GM12878 (cell line): ENCODE results near the gene ARID5B. TPM values are rescaled to one million over a fixed set of nuclear protein-coding genes. Genes with fewer than 3 reads are reported as not detected.

Experiments
- ATAC-seq: fragments of 200-7000 bp; cut with Tn5 transposase; 3 replicates; pipeline ENCODE4 v1.9.1; 2020; ENCODE audit warnings: mild to moderate bottlenecking, moderate library complexity
- BruUV-seq: library from RNA; stranded (reverse); fragments of 400-500 nt; replicated peaks from 2 replicates; lab custom pipeline; 2021; lab: Mats Ljungman, UMichigan
- CTCF ChIA-PET: fragments of 300-600 bp; sonication (Branson Sonifier 250); formaldehyde crosslinking; extraction: SDS; loops from one replicate; lab custom pipeline; 2021; ENCODE audit warnings: inconsistent platforms; lab: Yijun Ruan, JAX
- POLR2A ChIA-PET: fragments of 350-600 bp; formaldehyde crosslinking; extraction: SDS; loops from one replicate; lab custom pipeline; 2021; ENCODE audit warnings: inconsistent platforms; lab: Charles Lee
- RAD21 ChIA-PET: fragments of 300-600 bp; sonication (Branson Sonifier 250); formaldehyde crosslinking; loops from one replicate; lab custom pipeline; 2023; ENCODE audit warnings: antibody characterized with exemption; ENCODE audit not compliant: unreplicated experiment; lab: Charles Lee
- SMC1A ChIA-PET: fragments of 300-600 bp; sonication (Branson Sonifier 250); formaldehyde crosslinking; loops from one replicate; lab custom pipeline; 2023; ENCODE audit not compliant: unreplicated experiment, uncharacterized antibody; lab: Charles Lee
- DNase-seq: peaks from one replicate; pipeline ENCODE4 v3.0.0-alpha.2; 2011; ENCODE audit warnings: low read depth, low spot score
- FAIRE-seq: peaks from 3 replicates; lab custom pipeline; 2011; peaks lifted over from hg19 to GRCh38; lab: Jason Lieb, UNC
- H2AFZ ChIP-seq: 2 replicates; pipeline ENCODE4 v1.6.0; 2011; ENCODE audit warnings: low read depth, low read length, control low read depth; ENCODE audit not compliant: control insufficient read depth
- H3K27ac ChIP-seq: 2 replicates; pipeline ENCODE4 v1.5.1; 2011; ENCODE audit warnings: control low read depth; ENCODE audit not compliant: control insufficient read depth, insufficient read depth
- H3K27me3 ChIP-seq, 2 experiments: replicated peaks in 1 of 2; 2 replicates each; pipeline versions ENCODE4 v1.6.0 to v1.6.1; 2011; ENCODE audit warnings: low read length in 1 of 2; ENCODE audit not compliant: control insufficient read depth in 2 of 2, insufficient read depth in 2 of 2
- H3K36me3 ChIP-seq, 2 experiments: 2 replicates each; pipeline ENCODE4 v1.5.1; 2011; ENCODE audit warnings: low read length in 1 of 2; ENCODE audit not compliant: control insufficient read depth in 2 of 2, insufficient read depth in 2 of 2
- H3K4me1 ChIP-seq: 2 replicates; pipeline ENCODE4 v1.6.1; 2011; ENCODE audit warnings: mild to moderate bottlenecking, low read length, moderate library complexity, mixed read lengths; ENCODE audit not compliant: control insufficient read depth, insufficient read depth
- H3K4me2 ChIP-seq: 2 replicates; pipeline ENCODE4 v1.6.0; 2011; ENCODE audit warnings: control low read depth; ENCODE audit not compliant: control insufficient read depth, insufficient read depth
- H3K4me3 ChIP-seq: fragments of 200-600 bp; sonication (generic); 2 replicates; pipeline ENCODE4 v1.5.1; 2016
- H3K79me2 ChIP-seq: 2 replicates; pipeline ENCODE4 v1.6.0; 2011; ENCODE audit warnings: low read length; ENCODE audit not compliant: control insufficient read depth, insufficient read depth
- H3K9ac ChIP-seq: 2 replicates; pipeline ENCODE4 v1.8.0; 2011; ENCODE audit warnings: low read length, control low read depth, mixed read lengths; ENCODE audit not compliant: control insufficient read depth, insufficient read depth
- H3K9me3 ChIP-seq: replicated peaks from 3 replicates; pipeline ENCODE4 v1.5.1; 2011; ENCODE audit warnings: mild to moderate bottlenecking, low read length; ENCODE audit not compliant: control insufficient read depth, insufficient read depth
- H4K20me1 ChIP-seq: 2 replicates; pipeline ENCODE4 v1.6.0; 2011; ENCODE audit not compliant: control insufficient read depth, insufficient read depth
- CHD2 ChIP-seq: IDR thresholded peaks from 2 replicates; pipeline ENCODE4 v1.6.1; 2011; ENCODE audit warnings: low read depth, low read length, improper control_type of control experiment, borderline replicate concordance
- EGR1 ChIP-seq, 2 experiments: IDR thresholded peaks; 1 replicate in 1 of 2; 2 replicates in 1 of 2; pipeline ENCODE4 v1.6.1; 2011 to 2012; ENCODE audit warnings: low read depth in 2 of 2, low read length in 2 of 2, borderline replicate concordance in 1 of 2, mild to moderate bottlenecking in 1 of 2, moderate library complexity in 1 of 2
- ETV6 ChIP-seq, 2 experiments: fragments of 450-650 bp in 1 of 2; IDR thresholded peaks in 1 of 2; conservative IDR thresholded peaks in 1 of 2; 2 replicates each; pipeline ENCODE4 v1.6.1; 2014; ENCODE audit warnings: antibody characterized with exemption in 1 of 2, borderline replicate concordance in 1 of 2, low read depth in 1 of 2, mild to moderate bottlenecking in 1 of 2, moderate library complexity in 1 of 2
- FOS ChIP-seq: IDR thresholded peaks from 3 replicates; pipeline ENCODE4 v1.6.1; 2011; ENCODE audit warnings: borderline replicate concordance; ENCODE audit not compliant: insufficient read length; ENCODE audit errors: extremely low read depth
- GABPA ChIP-seq: IDR thresholded peaks from 2 replicates; pipeline ENCODE4 v1.6.1; 2014; ENCODE audit warnings: antibody characterized with exemption, low read depth, mild to moderate bottlenecking, inconsistent platforms
- KAT2A ChIP-seq: conservative IDR thresholded peaks from 2 replicates; pipeline ENCODE4 v1.6.1; 2011; ENCODE audit warnings: low read depth, low read length; ENCODE audit not compliant: control insufficient read depth
- NFYA ChIP-seq: IDR thresholded peaks from 2 replicates; pipeline ENCODE4 v1.6.1; 2011; ENCODE audit warnings: low read depth, mild to moderate bottlenecking, low read length, improper control_type of control experiment, borderline replicate concordance
- NR2C2 ChIP-seq: IDR thresholded peaks from 2 replicates; pipeline ENCODE4 v1.6.1; 2011; ENCODE audit warnings: borderline replicate concordance, low read depth; ENCODE audit not compliant: control insufficient read depth, insufficient read length
- NR2F1 ChIP-seq: fragments of 450-650 bp; conservative IDR thresholded peaks from 2 replicates; pipeline ENCODE4 v1.6.1; 2017; ENCODE audit warnings: mild to moderate bottlenecking
- ZZZ3 ChIP-seq: IDR thresholded peaks from 2 replicates; pipeline ENCODE4 v1.6.1; 2011; ENCODE audit warnings: low read depth; ENCODE audit not compliant: control insufficient read depth, insufficient read length
- WGBS: methylation state at CpG from one replicate; pipeline ENCODE4 v1.1.6; 2016; ENCODE audit warnings: low lambda C conversion rate; ENCODE audit not compliant: insufficient replicate concordance, insufficient coverage; ENCODE audit errors: missing lambda C conversion rate; 5-methylcytosine and 5-hydroxymethylcytosine counted together
- in situ Hi-C: fragments of 300-500 bp; cut with MboI; formaldehyde crosslinking; loops from 9 replicates; pipeline ENCODE4 v1.14.3; 2018; ENCODE audit warnings: mixed read lengths
- intact Hi-C: fragments of 100-400 bp; cut with micrococcal nuclease; formaldehyde crosslinking; loops from one replicate; pipeline ENCODE4 v1.14.2; 2022; ENCODE audit not compliant: unreplicated experiment
- polyA plus RNA-seq, 11 experiments: library from polyadenylated mRNA; depleted of rRNA in 4 of 11; unstranded in 6 of 11; stranded (reverse) in 5 of 11; fragments of >200 nt; fragmentation: Nextera tagmentation in 4 of 11; fragmentation: Illumina TruSeq in 1 of 11; extraction: Ambion mirVana in 4 of 11; extraction: Trizol in 1 of 11; gene quantifications; 1 replicate in 1 of 11; 2 replicates in 10 of 11; pipeline versions ENCODE4 v1.2.1 to v1.2.3, GENCODE V29; 2011 to 2016; ENCODE audit warnings: inconsistent platforms in 2 of 11, missing spikeins in 2 of 11, low read depth in 1 of 11
- total RNA-seq, 4 experiments: library from RNA; depleted of rRNA in 3 of 4; stranded (reverse); fragments of >200 nt in 3 of 4; fragmentation: Illumina TruSeq in 1 of 4; extraction: Trizol in 1 of 4; gene quantifications; 2 replicates each; pipeline versions ENCODE4 v1.2.1 to v1.2.3, GENCODE V29; 2013 to 2021
- TF ChIP-seq, protein P1 (sequence below): fragments of 450-650 bp; IDR thresholded peaks from 2 replicates; pipeline ENCODE4 v1.6.1; 2017; ENCODE audit warnings: borderline replicate concordance
- TF ChIP-seq, protein P2 (sequence below): fragments of 450-650 bp; IDR thresholded peaks from 2 replicates; pipeline ENCODE4 v1.6.1; 2014; ENCODE audit warnings: mild to moderate bottlenecking
- TF ChIP-seq, protein P3 (sequence below): fragments of 450-650 bp; IDR thresholded peaks from 2 replicates; pipeline ENCODE4 v1.6.1; 2018; ENCODE audit warnings: mild to moderate bottlenecking, low read depth, moderate library complexity; ENCODE audit not compliant: partially characterized antibody
- TF ChIP-seq, protein P4 (sequence below): IDR thresholded peaks from 2 replicates; pipeline ENCODE4 v1.6.1; 2011; ENCODE audit warnings: low read depth, mild to moderate bottlenecking, low read length, moderate library complexity, borderline replicate concordance; ENCODE audit errors: extremely low read depth
- TF ChIP-seq, protein P5 (sequence below): IDR thresholded peaks from 2 replicates; pipeline ENCODE4 v1.6.1; 2012; ENCODE audit warnings: low read length, inconsistent platforms

Gene ARID5B
- total and polyA plus RNA-seq, 10 of the 15 experiments (the other 5 are each of a cell fraction or from before 2014, with no cell fraction given): 2.7 to 8.5 (median 6.1) TPM

DNA sequence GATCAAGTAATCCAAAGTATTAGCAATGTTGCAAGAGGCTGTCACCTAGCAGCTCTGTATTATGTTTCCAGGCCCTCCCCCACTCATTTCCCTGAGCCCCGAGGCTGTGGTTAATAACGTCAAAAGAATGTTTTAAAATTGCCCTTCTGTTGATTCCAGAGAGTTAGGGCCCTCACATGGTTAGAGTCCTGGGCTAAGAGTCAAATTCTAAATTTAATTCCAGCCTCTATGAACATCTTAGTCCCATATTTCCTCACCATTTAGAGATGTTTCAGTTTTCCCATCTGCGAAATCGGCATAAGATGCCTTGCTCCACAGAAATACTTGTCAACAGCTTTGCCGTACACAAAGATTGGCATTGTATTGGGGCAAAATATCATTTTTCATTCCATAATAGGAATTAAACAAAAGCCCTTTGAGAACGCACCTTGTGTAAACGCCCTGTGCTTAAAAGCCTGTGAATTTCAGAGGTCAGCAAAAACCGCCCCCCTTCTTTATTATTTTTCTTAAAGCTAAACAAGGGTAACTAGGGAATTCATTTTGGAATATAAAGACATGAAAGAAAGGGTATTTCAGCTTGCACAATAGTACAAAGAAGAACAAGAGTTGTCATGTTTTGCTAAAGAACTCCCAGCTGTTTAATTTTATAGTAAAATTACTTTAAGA, 135.8 kb downstream of the ARID5B start:
- no peaks in the 10 kb centered on the region for H3K36me3 ChIP-seq
- POLR2A ChIA-PET: no interaction called here
- CTCF ChIA-PET: interaction anchor here (0.7 to 10.6 kb wide), 20 partner anchors 8 to 769 kb away, joined by 3 to 278 read pairs (median 4); no protein-coding TSS in a partner anchor
- no peak overlapping the region for H2AFZ ChIP-seq
- no peaks in the 10 kb centered on the region for H3K27me3 ChIP-seq
- DNase-seq: no peak
- in situ Hi-C loops (no loop called here), intact Hi-C loops (loop anchor here (10.0 kb wide), 1 partner anchor 282 kb away; no protein-coding TSS in a partner anchor)
- RAD21 ChIA-PET: interaction anchor here (0.6 to 5.8 kb wide), 8 partner anchors 134 to 287 kb away, joined by 3 to 116 read pairs (median 10); partner anchors contain the start of gene ARID5B
- no peaks in the 10 kb centered on the region for H3K9me3 ChIP-seq
- H3K79me2 ChIP-seq: peaks cover 18% of the 10 kb centered on the region
- H3K4me2 ChIP-seq: no peak overlapping the region
- ATAC-seq: no peak
- SMC1A ChIA-PET: interaction anchor here (0.5 to 7.8 kb wide), 21 partner anchors 8 to 287 kb away, joined by 3 to 195 read pairs (median 8); partner anchors contain the start of gene ARID5B
- no peak overlapping the region for H3K4me3 ChIP-seq
- H4K20me1 ChIP-seq: no peaks in the 10 kb centered on the region
- H3K27ac ChIP-seq: no peak overlapping the region
- FAIRE-seq: no peak
- 81% methylated on average over 8 of the region's 8 CpGs for WGBS
- H3K4me1 ChIP-seq: peaks cover 30% of the 10 kb centered on the region
- BruUV-seq: no TSS peak
- H3K9ac ChIP-seq: no peak overlapping the region
- TF ChIP-seq, protein P1, sequence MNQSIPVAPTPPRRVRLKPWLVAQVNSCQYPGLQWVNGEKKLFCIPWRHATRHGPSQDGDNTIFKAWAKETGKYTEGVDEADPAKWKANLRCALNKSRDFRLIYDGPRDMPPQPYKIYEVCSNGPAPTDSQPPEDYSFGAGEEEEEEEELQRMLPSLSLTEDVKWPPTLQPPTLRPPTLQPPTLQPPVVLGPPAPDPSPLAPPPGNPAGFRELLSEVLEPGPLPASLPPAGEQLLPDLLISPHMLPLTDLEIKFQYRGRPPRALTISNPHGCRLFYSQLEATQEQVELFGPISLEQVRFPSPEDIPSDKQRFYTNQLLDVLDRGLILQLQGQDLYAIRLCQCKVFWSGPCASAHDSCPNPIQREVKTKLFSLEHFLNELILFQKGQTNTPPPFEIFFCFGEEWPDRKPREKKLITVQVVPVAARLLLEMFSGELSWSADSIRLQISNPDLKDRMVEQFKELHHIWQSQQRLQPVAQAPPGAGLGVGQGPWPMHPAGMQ: no peak
- TF ChIP-seq, protein P2, sequence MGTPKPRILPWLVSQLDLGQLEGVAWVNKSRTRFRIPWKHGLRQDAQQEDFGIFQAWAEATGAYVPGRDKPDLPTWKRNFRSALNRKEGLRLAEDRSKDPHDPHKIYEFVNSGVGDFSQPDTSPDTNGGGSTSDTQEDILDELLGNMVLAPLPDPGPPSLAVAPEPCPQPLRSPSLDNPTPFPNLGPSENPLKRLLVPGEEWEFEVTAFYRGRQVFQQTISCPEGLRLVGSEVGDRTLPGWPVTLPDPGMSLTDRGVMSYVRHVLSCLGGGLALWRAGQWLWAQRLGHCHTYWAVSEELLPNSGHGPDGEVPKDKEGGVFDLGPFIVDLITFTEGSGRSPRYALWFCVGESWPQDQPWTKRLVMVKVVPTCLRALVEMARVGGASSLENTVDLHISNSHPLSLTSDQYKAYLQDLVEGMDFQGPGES: no peak
- TF ChIP-seq NR2C2: no peak
- TF ChIP-seq KAT2A: no peak
- no peak for TF ChIP-seq FOS
- no peak for TF ChIP-seq EGR1 (IDR thresholded peaks at IDR 0.05; ENCODE audit: borderline replicate concordance in 1 of 2, low read depth in 2 of 2, low read length in 2 of 2)
- TF ChIP-seq, protein P3, sequence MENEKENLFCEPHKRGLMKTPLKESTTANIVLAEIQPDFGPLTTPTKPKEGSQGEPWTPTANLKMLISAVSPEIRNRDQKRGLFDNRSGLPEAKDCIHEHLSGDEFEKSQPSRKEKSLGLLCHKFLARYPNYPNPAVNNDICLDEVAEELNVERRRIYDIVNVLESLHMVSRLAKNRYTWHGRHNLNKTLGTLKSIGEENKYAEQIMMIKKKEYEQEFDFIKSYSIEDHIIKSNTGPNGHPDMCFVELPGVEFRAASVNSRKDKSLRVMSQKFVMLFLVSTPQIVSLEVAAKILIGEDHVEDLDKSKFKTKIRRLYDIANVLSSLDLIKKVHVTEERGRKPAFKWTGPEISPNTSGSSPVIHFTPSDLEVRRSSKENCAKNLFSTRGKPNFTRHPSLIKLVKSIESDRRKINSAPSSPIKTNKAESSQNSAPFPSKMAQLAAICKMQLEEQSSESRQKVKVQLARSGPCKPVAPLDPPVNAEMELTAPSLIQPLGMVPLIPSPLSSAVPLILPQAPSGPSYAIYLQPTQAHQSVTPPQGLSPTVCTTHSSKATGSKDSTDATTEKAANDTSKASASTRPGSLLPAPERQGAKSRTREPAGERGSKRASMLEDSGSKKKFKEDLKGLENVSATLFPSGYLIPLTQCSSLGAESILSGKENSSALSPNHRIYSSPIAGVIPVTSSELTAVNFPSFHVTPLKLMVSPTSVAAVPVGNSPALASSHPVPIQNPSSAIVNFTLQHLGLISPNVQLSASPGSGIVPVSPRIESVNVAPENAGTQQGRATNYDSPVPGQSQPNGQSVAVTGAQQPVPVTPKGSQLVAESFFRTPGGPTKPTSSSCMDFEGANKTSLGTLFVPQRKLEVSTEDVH: no peak
- TF ChIP-seq, protein P4, sequence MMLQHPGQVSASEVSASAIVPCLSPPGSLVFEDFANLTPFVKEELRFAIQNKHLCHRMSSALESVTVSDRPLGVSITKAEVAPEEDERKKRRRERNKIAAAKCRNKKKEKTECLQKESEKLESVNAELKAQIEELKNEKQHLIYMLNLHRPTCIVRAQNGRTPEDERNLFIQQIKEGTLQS: no peak
- no peak for TF ChIP-seq ZZZ3
- TF ChIP-seq, protein P5, sequence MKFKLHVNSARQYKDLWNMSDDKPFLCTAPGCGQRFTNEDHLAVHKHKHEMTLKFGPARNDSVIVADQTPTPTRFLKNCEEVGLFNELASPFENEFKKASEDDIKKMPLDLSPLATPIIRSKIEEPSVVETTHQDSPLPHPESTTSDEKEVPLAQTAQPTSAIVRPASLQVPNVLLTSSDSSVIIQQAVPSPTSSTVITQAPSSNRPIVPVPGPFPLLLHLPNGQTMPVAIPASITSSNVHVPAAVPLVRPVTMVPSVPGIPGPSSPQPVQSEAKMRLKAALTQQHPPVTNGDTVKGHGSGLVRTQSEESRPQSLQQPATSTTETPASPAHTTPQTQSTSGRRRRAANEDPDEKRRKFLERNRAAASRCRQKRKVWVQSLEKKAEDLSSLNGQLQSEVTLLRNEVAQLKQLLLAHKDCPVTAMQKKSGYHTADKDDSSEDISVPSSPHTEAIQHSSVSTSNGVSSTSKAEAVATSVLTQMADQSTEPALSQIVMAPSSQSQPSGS: no peak
- no peak for TF ChIP-seq CHD2
- no peak for TF ChIP-seq ETV6 (conservative IDR thresholded peaks at IDR 0.05 in 1 of 2, IDR thresholded peaks at IDR 0.05 in 1 of 2; ENCODE audit: borderline replicate concordance in 1 of 2, low read depth in 1 of 2)
- no peak for TF ChIP-seq NFYA
- no peak for TF ChIP-seq GABPA
- no peak for TF ChIP-seq NR2F1
